GM18873 (cell line): ENCODE data around the gene PPL.

ENCODE experiments used
- ATAC-seq: cut with Tn5 transposase; IDR thresholded peaks from one replicate; pipeline ENCODE4 v1.9.1; 2021; ENCODE audit warnings: mild to moderate bottlenecking, moderate library complexity, moderate number of reproducible peaks; ENCODE audit not compliant: unreplicated experiment, low FRiP score

PPL gene

DNA sequence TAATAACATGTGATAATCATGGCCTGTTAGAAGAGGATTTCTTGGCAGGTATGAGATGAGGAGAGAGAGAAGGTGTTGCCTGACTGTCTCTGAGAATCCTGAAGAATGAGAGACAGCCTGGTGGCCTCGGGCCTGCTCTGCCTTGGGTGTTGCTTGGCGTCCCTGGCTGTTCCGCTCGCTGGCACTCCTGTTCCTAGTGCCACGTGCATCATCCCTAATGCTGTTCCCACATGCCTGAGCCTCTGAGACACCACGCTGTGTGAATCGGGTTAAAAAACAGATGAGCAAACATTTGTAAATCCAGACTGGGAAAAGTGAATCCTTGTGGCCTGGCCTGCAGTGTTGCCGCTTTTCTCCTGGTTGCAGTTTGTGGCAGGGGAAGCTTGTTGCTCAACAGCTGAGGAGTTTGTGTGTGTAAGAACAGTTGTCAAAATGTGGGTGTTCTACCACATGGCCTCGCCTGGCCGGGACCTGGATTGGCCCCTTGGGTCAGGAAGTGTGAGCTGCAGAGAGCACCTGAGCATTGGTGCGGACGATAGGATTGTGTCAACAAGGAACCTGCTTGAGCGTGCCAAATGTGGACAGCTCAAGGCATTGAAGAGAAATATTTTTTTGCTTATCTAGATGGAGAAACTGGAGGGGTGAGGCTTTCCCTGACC lies 67.7 kb downstream of the PPL start:
- no peak for ATAC-seq

GRCh38 chr16:4868535-4868934 lies 68.4 kb downstream of the PPL start:
- ATAC-seq, result no peak

GRCh38 chr16:4868026-4868425 lies 68.9 kb downstream of the PPL start:
- no peak for ATAC-seq

GRCh38 chr16:4866586-4866985 lies 70.4 kb downstream of the PPL start:
- ATAC-seq, result no peak

DNA sequence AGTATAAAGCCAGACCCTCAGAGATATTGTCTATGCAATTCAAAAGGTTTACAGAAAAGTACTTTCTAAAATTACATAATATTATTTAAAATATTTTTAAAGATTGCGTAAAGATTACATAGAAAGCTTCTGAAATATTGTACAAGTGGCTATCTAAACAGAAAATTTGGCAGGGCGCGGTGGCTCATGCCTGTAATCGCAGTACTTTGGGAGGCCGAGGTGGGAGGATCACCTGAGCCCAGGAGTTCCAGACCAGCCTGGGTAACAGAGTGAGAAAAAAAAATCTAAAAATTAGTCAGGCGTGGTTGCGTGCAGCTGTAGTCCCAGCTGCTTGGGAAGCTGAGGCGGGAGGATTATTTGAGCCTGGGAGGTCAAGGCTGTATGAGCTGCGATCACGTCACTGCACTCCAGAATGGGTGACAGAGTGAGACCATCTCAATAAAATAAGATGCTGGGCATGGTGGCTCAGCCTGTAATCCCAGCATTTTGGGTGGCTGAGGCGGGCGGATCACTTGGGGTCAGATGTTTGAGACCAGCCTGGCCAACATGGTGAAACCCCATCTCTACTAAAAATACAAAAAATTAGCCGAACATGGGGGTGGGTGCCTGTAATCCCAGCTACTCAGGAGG lies 71.6 kb downstream of the PPL start:
- ATAC-seq, result no peak

DNA sequence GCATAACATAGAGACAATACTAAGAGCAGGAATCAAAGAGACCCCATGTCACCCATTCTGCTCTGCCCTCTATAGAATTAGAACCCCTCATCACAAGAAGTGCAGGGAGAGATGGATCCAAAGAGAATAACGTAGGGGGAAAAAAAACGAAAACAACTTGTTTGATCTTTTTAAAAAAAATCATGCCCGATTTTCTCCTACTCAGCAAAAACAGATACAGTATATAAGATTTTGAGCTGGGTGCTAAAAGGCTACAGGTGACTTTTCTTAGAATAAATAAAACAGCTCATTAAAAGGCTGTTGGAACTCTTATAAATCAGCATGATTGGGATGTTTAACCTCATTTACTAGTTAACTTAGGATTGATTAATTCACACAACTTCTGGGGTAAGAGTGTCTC lies 72.2 kb downstream of the PPL start:
- no peak for ATAC-seq

- no peak for ATAC-seq
Observed at GRCh38 chr16:4862639-4863038, 74.3 kb downstream of the PPL start.

- ATAC-seq, result no peak
Observed at GRCh38 chr16:4860727-4861342, 76.1 kb downstream of the PPL start.

DNA sequence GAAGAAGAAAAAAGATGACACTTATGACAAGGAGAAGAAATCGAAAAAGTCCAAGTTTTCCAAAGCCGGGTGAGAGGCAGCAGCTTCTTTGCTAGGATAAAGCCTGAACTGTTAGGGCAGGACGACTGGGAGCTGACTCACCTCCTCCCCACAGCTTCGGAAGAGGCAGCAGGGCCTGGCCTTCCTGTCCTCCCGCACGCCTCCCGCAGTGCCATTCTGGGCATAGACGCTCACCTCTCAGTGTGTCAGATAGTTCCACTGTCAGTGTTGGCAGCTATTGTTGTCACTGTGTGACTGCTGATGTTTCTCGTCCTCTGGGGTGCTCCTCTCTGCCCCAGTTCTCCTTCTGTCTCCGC lies 77.1 kb downstream of the PPL start:
- ATAC-seq, result no peak

- no peak for ATAC-seq
Observed at GRCh38 chr16:4859190-4859899, 77.6 kb downstream of the PPL start.

- no peak for ATAC-seq
Observed at GRCh38 chr16:4855804-4856203, 81.1 kb downstream of the PPL start.

GRCh38 chr16:4855371-4855770 lies 81.6 kb downstream of the PPL start:
- no peak for ATAC-seq

GRCh38 chr16:4852221-4852872 lies 84.6 kb downstream of the PPL start:
- ATAC-seq, result no peak

GRCh38 chr16:4850211-4850610 lies 86.7 kb downstream of the PPL start:
- ATAC-seq, result no peak

GRCh38 chr16:4847774-4848587 lies 89.0 kb downstream of the PPL start:
- ATAC-seq, result peak; percentile 13

GRCh38 chr16:4846901-4847773 lies 89.8 kb downstream of the PPL start, which contains the start of the genes GLYR1 and UBN1:
GLYR1 (minus strand) TSS chr16:4847288; CDS start chr16:4847265, 23 bp downstream.
UBN1 (plus strand) TSS chr16:4847481; CDS start chr16:4852918, 5,437 bp downstream.
- ATAC-seq, result peak; percentile 79

DNA sequence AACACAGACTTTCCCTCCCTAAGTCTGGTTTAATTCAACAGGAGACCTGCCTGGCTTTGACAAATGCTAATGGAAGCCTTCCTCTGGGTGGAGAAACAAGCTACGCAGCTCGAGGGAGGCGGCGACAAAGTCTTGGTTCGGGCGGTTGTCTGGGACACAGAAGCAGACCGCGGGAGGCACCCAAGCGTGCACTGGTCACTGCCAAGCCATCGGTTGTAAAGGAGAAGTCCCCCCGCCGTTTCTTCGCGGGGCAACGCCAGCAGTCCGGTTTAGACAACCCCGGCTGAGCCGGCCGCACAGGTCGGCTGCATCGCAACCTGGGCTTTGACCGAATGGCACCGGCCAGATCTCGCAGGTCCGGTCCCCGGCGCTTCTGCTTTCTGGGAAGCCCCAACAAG lies 90.4 kb downstream of the PPL start:
- no peak for ATAC-seq

GRCh38 chr16:4840984-4841383 lies 96.0 kb downstream of the PPL start:
- ATAC-seq, result no peak

- no peak for ATAC-seq
Observed at GRCh38 chr16:4839942-4840341, 97.0 kb downstream of the PPL start.
